GM13976 (cell line): ENCODE measurements around the gene SPSB1.
A peak's percentile ranks its signal among the peaks of the same experiment; 100 is the strongest.

Source experiments
- DNase-seq: peaks from one replicate; pipeline ENCODE4 v3.0.0; 2012; ENCODE audit warnings: low spot score
- CTCF ChIP-seq: IDR thresholded peaks from 2 replicates; pipeline ENCODE4 v1.5.1; 2012; ENCODE audit warnings: borderline replicate concordance, mild to moderate bottlenecking; ENCODE audit not compliant: insufficient read depth; ENCODE audit errors: extremely low read depth, missing control alignments, control extremely low read depth
- in situ Hi-C: fragments of 300-500 bp; cut with MboI; formaldehyde crosslinking; loops from one replicate; pipeline ENCODE4 v1.12.0; 2022; ENCODE audit warnings: low sequenced_read_pairs, mixed read lengths, inconsistent platforms; ENCODE audit not compliant: unreplicated experiment

SPSB1 gene

GRCh38 chr1:9401080-9401453 lies 108.4 kb downstream of the SPSB1 start:
- no peak for TF ChIP-seq CTCF
- DNase-seq: no peak
- in situ Hi-C loops: no loop called here

- DNase-seq: no peak
- no peak for TF ChIP-seq CTCF
- in situ Hi-C loops: no loop called here
These were observed 109.5 kb downstream of the SPSB1 start for GRCh38 chr1:9402256-9402616.

GRCh38 chr1:9402717-9403225 lies 110.1 kb downstream of the SPSB1 start:
- TF ChIP-seq CTCF: no peak
- in situ Hi-C loops: no loop called here
- no peak for DNase-seq

GRCh38 chr1:9404117-9404914 lies 111.6 kb downstream of the SPSB1 start:
- DNase-seq: no peak
- in situ Hi-C loops: no loop called here
- no peak for TF ChIP-seq CTCF

- DNase-seq: no peak
- in situ Hi-C loops: no loop called here
- no peak for TF ChIP-seq CTCF
These were observed 113.4 kb downstream of the SPSB1 start for GRCh38 chr1:9406111-9406510.

GRCh38 chr1:9410737-9411297 lies 118.1 kb downstream of the SPSB1 start:
- DNase-seq: peak; percentile 65
- in situ Hi-C loops: no loop called here
- no peak for TF ChIP-seq CTCF
